Measurements from ENCODE around the gene SOWAHC.
"Not testable (repeated sequence)": the region's sequence is repeated elsewhere in the genome, so short reads cannot be mapped to it uniquely, and the experiment has no call there.

SOWAHC gene

GRCh38 chr2:109613922-109614714, at the start of gene SOWAHC, which contains the start of gene SEPTIN10:
Gene SOWAHC (plus strand): TSS chr2:109614364. CDS start chr2:109614490, 126 bp downstream.
Gene SEPTIN10 (minus strand): TSS chr2:109613966. CDS start chr2:109613827, 139 bp downstream.
- peak; percentile 99 for DNase-seq (ENCODE audit: low read depth)
- peak within 1 kb of the TSS; percentile 77 for H3K4me3 ChIP-seq (ENCODE audit: low read length)
- TF ChIP-seq, protein P1, sequence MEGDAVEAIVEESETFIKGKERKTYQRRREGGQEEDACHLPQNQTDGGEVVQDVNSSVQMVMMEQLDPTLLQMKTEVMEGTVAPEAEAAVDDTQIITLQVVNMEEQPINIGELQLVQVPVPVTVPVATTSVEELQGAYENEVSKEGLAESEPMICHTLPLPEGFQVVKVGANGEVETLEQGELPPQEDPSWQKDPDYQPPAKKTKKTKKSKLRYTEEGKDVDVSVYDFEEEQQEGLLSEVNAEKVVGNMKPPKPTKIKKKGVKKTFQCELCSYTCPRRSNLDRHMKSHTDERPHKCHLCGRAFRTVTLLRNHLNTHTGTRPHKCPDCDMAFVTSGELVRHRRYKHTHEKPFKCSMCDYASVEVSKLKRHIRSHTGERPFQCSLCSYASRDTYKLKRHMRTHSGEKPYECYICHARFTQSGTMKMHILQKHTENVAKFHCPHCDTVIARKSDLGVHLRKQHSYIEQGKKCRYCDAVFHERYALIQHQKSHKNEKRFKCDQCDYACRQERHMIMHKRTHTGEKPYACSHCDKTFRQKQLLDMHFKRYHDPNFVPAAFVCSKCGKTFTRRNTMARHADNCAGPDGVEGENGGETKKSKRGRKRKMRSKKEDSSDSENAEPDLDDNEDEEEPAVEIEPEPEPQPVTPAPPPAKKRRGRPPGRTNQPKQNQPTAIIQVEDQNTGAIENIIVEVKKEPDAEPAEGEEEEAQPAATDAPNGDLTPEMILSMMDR (IDR thresholded peaks at IDR 0.05; ENCODE audit: insufficient read depth, low read depth, low read length, missing control alignments): no peak

DNA sequence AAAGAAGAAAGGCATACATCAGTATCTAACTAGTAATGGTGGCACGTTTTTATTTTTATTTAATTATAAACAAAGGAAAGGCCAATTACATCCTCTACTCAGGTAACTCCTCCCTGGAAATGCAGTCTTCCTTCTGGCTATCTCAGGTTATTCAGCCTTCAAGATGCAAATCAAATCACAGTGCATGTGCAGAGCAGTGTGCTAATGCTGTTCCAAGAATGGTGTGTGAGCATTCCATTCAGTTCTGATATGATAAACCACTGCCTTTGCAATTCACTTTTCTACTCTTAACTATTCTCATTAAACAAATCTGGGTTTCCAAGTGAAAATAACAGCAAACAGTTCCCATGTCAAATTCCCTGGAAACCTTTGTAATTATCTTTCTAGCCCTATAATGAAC, 38.8 kb upstream of the SOWAHC start:
- TF ChIP-seq, protein P1 (IDR thresholded peaks at IDR 0.05; ENCODE audit: insufficient read depth, low read depth, low read length, missing control alignments): no peak
- H3K4me3 ChIP-seq (ENCODE audit: low read length): no peak overlapping the region
- no peak for DNase-seq (ENCODE audit: low read depth)

DNA sequence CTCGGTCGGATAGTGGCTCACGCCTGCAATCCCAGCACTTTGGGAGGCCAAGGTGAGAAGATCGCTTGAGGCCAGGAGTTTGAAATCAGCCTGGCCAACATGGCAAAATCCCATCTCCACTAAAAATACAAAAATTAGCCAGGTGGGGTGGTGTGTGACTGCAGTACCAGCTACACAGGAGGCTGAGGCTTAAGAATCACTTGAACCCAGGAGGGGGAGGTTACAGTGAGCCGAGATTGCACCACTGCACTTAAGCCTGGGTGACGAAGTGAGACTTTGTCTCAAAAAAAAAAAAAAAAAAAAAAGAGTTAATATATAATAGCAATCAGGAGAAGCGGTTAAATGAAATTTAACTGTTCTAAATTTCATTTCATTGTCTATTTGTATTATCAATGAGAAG, 36.5 kb upstream of the SOWAHC start:
- H3K4me3 ChIP-seq (ENCODE audit: low read length); DNase-seq (ENCODE audit: low read depth): not testable (repeated sequence)

- TF ChIP-seq, protein P1 (IDR thresholded peaks at IDR 0.05; ENCODE audit: insufficient read depth, low read depth, low read length, missing control alignments): no peak
- DNase-seq (ENCODE audit: low read depth): no peak
- no peak overlapping the region for H3K4me3 ChIP-seq (ENCODE audit: low read length)
Observed at GRCh38 chr2:109582928-109583895, 31.0 kb upstream of the SOWAHC start.

DNA sequence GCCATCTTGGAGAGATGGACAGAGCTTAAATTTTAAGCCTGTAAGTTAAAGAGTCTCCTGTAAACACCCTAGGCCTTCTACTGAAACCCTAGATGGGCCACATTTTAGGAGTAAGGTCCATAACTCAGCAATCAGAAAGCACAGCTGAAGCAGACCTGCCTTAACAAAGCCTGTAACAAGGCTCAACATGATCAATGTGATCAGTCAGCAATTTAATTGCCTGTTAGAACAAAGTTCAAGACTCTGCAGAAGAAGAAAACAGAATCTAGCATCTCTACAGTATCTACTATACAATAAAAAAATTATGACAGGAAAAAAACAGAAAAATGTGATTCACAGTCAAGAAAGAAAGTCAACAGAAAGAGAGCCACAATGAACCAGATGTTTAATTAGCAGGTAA, 27.5 kb upstream of the SOWAHC start:
- TF ChIP-seq, protein P1 (IDR thresholded peaks at IDR 0.05; ENCODE audit: insufficient read depth, low read depth, low read length, missing control alignments): no peak
- DNase-seq (ENCODE audit: low read depth): peak; percentile 39
- no peak overlapping the region for H3K4me3 ChIP-seq (ENCODE audit: low read length)

DNA sequence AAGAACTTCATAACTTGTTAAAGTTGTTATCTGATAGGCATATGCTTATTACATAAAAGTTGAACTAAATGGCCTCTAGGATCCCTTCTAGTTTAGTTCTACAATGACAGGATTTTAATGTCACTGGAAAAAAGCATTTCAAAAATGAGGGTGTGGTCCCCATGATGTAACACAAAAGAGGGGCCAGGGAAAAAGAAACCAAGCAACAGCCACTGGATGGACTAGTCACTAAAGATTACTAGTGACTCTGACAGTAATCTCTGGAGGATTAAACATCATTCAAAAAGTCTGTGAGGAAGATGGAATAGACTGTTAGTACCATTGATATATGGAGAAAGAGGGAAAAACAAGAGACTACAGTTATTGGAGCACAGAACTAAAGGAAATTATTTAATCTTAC, 23.0 kb upstream of the SOWAHC start:
- H3K4me3 ChIP-seq (ENCODE audit: low read length): no peak overlapping the region
- TF ChIP-seq, protein P1 (IDR thresholded peaks at IDR 0.05; ENCODE audit: insufficient read depth, low read depth, low read length, missing control alignments): no peak
- no peak for DNase-seq (ENCODE audit: low read depth)

- no peak overlapping the region for H3K4me3 ChIP-seq (ENCODE audit: low read length)
- TF ChIP-seq, protein P1 (IDR thresholded peaks at IDR 0.05; ENCODE audit: insufficient read depth, low read depth, low read length, missing control alignments): no peak
- DNase-seq (ENCODE audit: low read depth): no peak
Observed at GRCh38 chr2:109592905-109593304, 21.3 kb upstream of the SOWAHC start.

Data from epithelial cell of esophagus (primary cell).